Neuron (in vitro differentiated cells): ENCODE results near the gene ARHGAP6.
"Not testable (repeated sequence)": the region's sequence is repeated elsewhere in the genome, so short reads cannot be mapped to it uniquely, and the experiment has no call there.

Experiments
- H2AFZ ChIP-seq: one replicate; pipeline ENCODE4 v1.6.1; 2013; ENCODE audit warnings: low read depth, mild to moderate bottlenecking, inconsistent platforms, low read length, moderate library complexity
- H3K27me3 ChIP-seq: one replicate; pipeline ENCODE4 v1.6.1; 2013; ENCODE audit warnings: low read length; ENCODE audit not compliant: insufficient read depth
- H3K36me3 ChIP-seq: one replicate; pipeline ENCODE4 v1.6.1; 2013; ENCODE audit warnings: low read length; ENCODE audit not compliant: insufficient read depth
- H3K4me1 ChIP-seq: one replicate; pipeline ENCODE4 v1.6.1; 2013; ENCODE audit warnings: low read length; ENCODE audit not compliant: insufficient read depth
- H3K4me3 ChIP-seq: 2 replicates; pipeline ENCODE4 v1.5.1; 2013; ENCODE audit warnings: mild to moderate bottlenecking, low read length, moderate library complexity
- H3K9me3 ChIP-seq: one replicate; pipeline ENCODE4 v1.6.1; 2013; ENCODE audit warnings: low read length

Gene ARHGAP6

DNA sequence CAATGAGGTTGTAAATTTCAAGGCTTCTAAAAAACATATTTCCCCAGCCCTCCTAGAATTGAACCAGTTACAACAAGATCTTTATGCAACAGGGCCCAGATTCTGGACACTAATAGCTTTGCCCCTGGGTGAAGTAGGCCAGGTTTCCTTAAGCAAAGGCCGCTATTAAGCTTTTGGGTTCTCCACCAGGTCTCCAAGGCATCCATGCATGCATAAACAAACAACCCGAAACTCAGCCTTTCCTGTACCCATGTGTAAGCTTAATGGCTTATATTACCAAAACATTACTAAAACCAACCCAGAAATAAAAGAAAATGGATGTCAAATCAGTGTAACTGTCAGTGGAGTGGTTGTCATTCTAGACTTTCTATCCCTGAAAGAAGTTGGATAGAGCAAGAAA is 137.1 kb downstream of the ARHGAP6 start:
- H3K4me1 ChIP-seq = no peaks in the 10 kb centered on the region
- peaks cover 4% of the 10 kb centered on the region for H3K27me3 ChIP-seq

DNA sequence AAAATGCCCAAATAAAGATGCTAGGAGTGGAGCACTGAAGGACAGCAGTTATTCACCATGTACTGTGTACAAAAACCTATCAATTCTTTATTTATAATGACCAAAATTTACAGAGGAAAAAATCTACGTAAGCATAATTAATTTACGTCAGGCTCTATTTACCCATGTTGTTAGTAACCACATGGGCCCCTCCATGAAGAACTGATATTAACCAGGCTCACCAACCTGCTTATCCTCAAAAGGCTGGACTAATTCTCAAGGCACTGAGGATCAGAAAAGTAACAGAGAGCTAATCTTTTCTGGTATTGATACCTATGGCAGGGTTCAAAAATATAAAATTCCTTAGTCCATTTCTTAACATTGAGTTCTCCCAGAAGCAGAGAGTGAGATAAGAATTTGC is 140.0 kb downstream of the ARHGAP6 start:
- H3K36me3 ChIP-seq = no peaks in the 10 kb centered on the region
- H2AFZ ChIP-seq = no peak overlapping the region
- no peak overlapping the region for H3K4me3 ChIP-seq
- H3K9me3 ChIP-seq = no peaks in the 10 kb centered on the region
- peaks cover 4% of the 10 kb centered on the region for H3K27me3 ChIP-seq
- H3K4me1 ChIP-seq = no peaks in the 10 kb centered on the region

More for the DNA sequence above, 137.1 kb downstream of the ARHGAP6 start:
- Histone ChIP-seq H2AFZ (no peak overlapping the region), H3K36me3 (no peaks in the 10 kb centered on the region), H3K4me3 (no peak overlapping the region), H3K9me3 (no peaks in the 10 kb centered on the region)

DNA sequence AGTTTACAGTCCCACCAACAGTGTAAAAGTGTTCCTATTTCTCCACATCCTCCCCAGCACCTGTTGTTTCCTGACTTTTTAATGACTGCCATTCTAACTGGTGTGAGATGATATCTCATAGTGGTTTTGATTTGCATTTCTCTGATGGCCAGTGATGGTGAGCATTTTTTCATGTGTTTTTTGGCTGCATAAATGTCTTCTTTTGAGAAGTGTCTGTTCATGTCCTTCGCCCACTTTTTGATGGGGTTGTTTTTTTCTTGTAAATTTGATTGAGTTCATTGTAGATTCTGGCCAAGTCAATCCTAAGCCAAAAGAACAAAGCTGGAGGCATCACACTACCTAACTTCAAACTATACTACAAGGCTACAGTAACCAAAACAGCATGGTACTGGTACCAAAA is 146.5 kb downstream of the ARHGAP6 start:
- not testable (repeated sequence) for H3K4me3 ChIP-seq, H3K9me3 ChIP-seq, H3K4me1 ChIP-seq, H3K36me3 ChIP-seq, H2AFZ ChIP-seq, H3K27me3 ChIP-seq

DNA sequence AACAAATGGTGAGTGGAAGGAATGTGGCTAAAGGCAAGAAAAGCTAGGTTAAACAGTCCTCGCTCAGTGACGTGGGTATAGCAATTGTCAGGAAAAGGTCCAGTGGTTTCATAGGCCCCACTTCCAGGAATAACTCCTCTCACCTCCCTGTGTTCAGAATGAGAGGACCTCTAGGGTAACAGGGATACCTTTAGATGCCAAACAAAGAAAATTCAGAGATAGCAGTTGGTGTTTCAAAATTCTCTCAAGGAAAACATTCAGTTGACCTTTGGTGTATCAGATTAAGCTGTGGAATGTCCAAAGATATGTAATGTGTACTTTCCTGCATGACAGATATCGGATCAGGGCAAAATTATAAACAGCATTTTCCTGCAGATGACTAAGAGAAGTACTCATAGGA is 155.9 kb downstream of the ARHGAP6 start:
- Histone ChIP-seq H3K9me3 (no peaks in the 10 kb centered on the region), H3K4me1 (no peaks in the 10 kb centered on the region), H3K36me3 (no peaks in the 10 kb centered on the region), H3K27me3 (peaks cover 2% of the 10 kb centered on the region), H3K4me3 (no peak overlapping the region), H2AFZ (no peak overlapping the region)

DNA sequence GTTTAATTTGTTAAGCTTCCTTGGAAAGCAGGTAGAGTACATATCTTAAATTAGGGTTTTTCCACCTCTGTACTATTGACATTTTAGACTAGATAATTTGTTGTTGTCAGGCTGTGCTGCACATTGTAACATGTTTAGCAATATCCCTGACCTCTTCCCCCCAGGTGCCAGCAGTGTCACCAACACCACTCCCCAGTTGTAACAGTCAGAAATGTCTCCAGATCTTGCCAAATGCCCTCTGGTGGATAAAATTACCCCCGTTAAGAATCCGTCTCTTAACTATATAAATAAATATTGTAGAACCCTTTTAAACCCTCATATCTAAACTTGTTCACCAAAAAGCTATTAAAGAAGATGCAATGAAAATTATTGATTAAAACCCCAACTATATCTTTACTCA is 161.5 kb downstream of the ARHGAP6 start:
- Histone ChIP-seq H3K4me1 (no peaks in the 10 kb centered on the region), H2AFZ (no peak overlapping the region), H3K27me3 (no peaks in the 10 kb centered on the region), H3K36me3 (no peaks in the 10 kb centered on the region), H3K9me3 (no peaks in the 10 kb centered on the region), H3K4me3 (no peak overlapping the region)

DNA sequence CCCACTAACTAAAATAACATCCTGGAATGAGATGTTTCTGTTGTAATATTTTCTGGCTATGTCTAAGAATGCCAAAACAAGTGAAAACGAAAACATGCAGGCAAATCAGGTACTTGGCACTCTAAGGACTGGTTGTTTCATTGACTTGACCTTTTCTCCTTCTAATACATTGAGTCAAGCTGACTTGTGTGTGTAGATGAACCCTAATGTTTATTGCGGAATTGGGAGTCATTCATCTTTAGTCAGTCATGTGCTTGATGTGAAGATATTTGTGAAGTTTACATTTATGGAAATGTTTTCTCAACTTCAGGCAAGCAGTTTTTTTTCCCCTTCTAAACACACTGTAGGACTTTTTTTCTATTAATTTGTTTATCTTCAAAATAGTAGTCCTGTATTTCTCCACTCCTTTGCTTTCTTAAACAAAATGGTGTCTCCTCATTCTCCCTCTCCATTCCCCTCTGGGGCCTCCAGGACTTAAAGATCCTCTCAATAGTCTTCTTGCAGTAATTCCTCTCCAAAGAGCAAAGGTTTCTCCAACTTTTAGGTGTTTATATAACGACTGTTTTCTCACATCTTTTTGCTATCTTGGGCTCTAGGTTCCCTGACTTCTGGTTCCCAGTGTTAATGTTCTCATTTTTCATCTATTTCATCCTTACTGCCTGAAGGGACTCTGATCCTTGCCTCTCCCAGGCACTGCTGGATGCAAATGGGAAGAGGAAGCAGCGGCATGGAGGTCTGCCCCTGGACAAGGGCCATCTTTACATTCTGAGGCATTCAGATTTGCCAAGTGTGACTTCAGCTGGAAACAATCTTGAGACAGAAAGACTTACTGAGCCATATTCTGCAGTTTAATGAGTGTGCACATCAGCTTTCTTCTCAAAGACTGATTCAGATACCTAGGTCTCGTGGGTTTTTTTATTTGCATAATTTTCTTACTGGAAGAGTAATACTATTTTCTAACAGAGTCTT is 166.4 kb downstream of the ARHGAP6 start:
- Histone ChIP-seq H3K4me3 (no peak overlapping the region), H3K4me1 (no peaks in the 10 kb centered on the region), H3K36me3 (no peaks in the 10 kb centered on the region), H3K9me3 (no peaks in the 10 kb centered on the region), H3K27me3 (no peaks in the 10 kb centered on the region), H2AFZ (no peak overlapping the region)

DNA sequence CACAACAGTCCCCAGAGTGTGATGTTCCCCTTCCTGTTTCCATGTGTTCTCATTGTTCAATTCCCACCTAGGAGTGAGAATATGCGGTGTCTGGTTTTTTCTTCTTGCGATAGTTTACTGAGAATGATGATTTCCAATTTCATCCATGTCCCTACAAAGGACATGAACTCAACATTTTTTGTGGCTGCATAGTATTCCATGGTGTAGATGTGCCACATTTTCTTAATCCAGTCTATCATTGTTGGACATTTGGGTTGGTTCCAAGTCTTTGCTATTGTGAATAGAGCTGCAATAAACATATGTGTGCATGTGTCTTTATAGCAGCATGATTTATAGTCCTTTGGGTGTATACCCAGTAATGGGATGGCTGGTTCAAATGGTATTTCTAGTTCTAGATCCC is 174.3 kb downstream of the ARHGAP6 start:
- not testable (repeated sequence) for H3K4me3 ChIP-seq, H3K27me3 ChIP-seq, H3K36me3 ChIP-seq, H3K4me1 ChIP-seq, H3K9me3 ChIP-seq, H2AFZ ChIP-seq

DNA sequence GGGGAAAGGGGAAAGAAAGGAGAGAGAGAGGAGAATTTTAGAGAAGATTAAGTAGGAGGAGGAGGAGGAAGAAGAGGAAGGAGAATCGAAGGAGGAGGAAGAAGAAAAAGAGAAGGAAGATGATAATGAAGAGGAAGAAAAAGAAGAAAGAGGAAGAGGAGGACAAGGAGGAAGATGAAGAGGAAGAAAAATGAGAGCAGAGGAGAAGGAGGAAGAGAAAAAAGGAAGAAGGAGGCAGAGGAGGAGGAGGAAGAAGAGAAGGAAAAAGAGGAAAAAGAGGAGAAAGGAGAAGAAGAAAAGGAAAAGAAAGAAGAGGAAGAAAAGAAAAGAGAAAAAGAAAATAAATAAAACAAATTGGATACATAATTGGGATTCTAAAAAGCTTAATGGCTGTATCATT is 181.4 kb downstream of the ARHGAP6 start:
- Histone ChIP-seq H3K36me3 (no peaks in the 10 kb centered on the region), H3K27me3 (no peaks in the 10 kb centered on the region), H3K4me3 (no peak overlapping the region), H3K4me1 (no peaks in the 10 kb centered on the region), H2AFZ (no peak overlapping the region), H3K9me3 (no peaks in the 10 kb centered on the region)

DNA sequence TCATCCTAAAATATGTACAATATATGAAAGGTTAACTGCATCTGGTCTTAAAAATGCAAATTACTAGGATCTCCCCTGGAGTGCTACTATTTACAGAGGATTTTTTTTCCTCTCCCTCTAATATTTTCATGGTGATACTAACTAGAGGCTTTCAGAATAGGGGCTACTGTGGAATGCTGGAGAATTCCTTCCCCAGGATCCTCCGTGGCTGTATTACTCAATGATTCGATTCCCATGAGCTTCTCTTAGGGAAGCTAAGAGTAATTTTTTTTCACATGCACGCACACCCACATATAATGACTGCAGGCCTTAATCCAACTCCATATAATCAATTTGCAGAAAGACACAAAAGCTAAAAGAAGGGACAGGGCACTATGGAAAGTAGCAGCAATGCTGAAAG is 184.7 kb downstream of the ARHGAP6 start:
- no peaks in the 10 kb centered on the region for H3K36me3 ChIP-seq
- H3K4me1 ChIP-seq = no peaks in the 10 kb centered on the region
- no peak overlapping the region for H3K4me3 ChIP-seq
- no peaks in the 10 kb centered on the region for H3K9me3 ChIP-seq
- no peak overlapping the region for H2AFZ ChIP-seq
- no peaks in the 10 kb centered on the region for H3K27me3 ChIP-seq

DNA sequence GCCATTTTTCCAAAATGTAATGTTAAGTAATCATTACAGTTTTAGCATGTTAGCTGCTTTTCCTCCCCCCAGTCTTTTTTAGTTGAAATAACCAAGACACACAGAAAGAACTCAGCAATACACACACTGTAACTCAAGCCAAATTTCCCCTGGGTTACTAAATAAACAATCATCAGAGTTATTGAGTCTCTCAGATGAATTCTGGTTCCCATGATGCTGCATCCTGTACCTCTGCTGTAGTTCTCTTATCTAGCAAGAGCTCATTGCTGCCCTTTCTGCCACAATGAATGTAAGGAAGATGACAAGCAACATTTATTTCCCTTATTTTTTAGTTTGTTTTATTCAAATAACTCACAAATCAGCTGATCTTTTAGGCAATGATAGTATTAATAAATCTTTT is 185.1 kb downstream of the ARHGAP6 start:
- Histone ChIP-seq H3K4me1 (no peaks in the 10 kb centered on the region), H3K4me3 (no peak overlapping the region), H3K36me3 (no peaks in the 10 kb centered on the region), H3K27me3 (no peaks in the 10 kb centered on the region), H3K9me3 (no peaks in the 10 kb centered on the region), H2AFZ (no peak overlapping the region)

DNA sequence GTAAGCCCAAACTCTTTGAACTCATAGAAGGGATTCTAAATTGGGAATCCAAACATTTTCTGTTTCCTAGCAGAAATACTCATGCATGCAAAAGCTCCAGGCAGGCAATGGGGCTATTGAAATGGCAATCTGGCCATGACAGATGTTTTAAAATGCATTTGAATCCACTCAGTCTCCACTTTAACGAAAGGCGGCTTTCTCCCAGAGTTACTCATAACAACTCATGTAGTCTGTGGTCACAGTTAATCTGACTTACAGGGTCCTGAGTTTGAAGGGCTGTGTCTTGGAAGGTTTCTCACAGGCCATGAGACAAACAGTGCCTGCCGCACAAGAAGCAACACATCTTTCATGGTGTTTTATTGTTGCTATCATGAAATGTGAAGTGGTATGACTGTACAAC is 186.8 kb downstream of the ARHGAP6 start:
- Histone ChIP-seq H3K4me1 (no peaks in the 10 kb centered on the region), H2AFZ (no peak overlapping the region), H3K36me3 (no peaks in the 10 kb centered on the region), H3K27me3 (no peaks in the 10 kb centered on the region), H3K4me3 (no peak overlapping the region), H3K9me3 (no peaks in the 10 kb centered on the region)

DNA sequence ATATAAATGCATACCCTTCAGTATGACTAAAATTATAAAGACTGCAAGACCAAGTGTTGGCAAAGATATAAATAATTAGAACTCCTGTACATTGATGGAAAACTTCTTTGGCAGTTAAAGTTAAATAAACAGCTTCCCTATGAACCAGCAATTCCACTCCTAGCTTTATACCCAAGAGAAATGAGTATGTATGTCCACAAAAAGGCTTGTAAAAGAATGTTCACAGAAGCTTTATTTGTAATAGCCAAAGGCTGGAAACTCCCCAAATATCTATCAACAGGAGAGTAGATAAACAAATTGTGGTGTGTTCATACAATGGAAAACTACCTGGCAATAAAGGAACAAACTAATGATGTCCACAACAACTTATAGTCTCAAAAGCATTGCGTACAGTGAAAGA is 187.7 kb downstream of the ARHGAP6 start:
- no peak overlapping the region for H3K4me3 ChIP-seq
- H3K4me1 ChIP-seq = no peaks in the 10 kb centered on the region
- no peaks in the 10 kb centered on the region for H3K9me3 ChIP-seq
- no peaks in the 10 kb centered on the region for H3K27me3 ChIP-seq
- H2AFZ ChIP-seq = no peak overlapping the region
- no peaks in the 10 kb centered on the region for H3K36me3 ChIP-seq

DNA sequence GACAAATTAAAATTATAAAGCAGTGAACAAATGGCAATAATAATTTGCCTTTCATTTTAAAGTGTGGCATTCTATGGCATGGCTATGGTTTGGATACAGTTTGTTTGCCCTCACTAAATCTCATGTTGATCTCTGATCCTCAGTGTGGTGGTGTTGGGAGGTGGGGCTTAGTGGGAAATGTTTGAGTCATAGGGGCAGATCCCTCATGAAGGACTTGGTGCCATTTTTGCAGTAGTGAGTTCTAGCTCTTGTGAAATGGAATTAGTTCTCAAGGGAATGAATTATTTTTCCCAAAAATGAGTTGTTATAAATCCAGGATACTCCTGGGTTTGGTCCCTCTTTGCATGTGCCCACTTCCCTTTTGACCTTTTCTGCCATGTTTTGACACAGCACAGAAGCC is 191.1 kb downstream of the ARHGAP6 start:
- Histone ChIP-seq H3K4me3 (no peak overlapping the region), H3K9me3 (no peaks in the 10 kb centered on the region), H3K4me1 (no peaks in the 10 kb centered on the region), H3K36me3 (no peaks in the 10 kb centered on the region), H2AFZ (no peak overlapping the region), H3K27me3 (no peaks in the 10 kb centered on the region)

DNA sequence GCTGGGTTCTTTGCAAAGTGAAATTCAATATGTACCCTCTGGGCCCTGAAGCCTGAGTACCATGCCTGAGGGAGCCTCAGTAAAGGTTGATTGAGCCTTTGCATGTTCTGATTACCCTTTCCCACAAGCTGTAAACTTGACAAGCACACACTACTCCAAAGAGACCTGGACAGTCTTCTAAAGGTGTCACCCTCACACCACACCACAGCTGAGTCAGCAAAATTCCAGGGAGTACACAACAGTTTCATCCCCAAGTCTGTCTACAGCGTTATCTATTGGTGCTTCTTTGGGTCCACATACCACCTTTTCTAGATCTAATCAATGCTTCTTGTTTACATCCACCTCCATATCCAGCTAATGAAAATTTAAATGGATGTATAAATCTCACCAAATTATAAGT is 191.7 kb downstream of the ARHGAP6 start:
- no peak overlapping the region for H2AFZ ChIP-seq
- no peaks in the 10 kb centered on the region for H3K36me3 ChIP-seq
- H3K9me3 ChIP-seq = no peaks in the 10 kb centered on the region
- no peak overlapping the region for H3K4me3 ChIP-seq
- H3K4me1 ChIP-seq = no peaks in the 10 kb centered on the region
- H3K27me3 ChIP-seq = no peaks in the 10 kb centered on the region
